HEK293 (cell line): ENCODE data around the gene FAM200C.

Source experiments
- CTCF ChIA-PET: fragments of 350-600 bp; formaldehyde crosslinking; extraction: SDS; loops from one replicate; lab custom pipeline; 2021; ENCODE audit warnings: antibody characterized with exemption; lab: Yijun Ruan, JAX
- POLR2A ChIA-PET: fragments of 300-600 bp; formaldehyde crosslinking; extraction: SDS; loops from one replicate; lab custom pipeline; 2020; ENCODE audit warnings: antibody characterized with exemption, inconsistent platforms; lab: Yijun Ruan, JAX
- H3K27ac ChIP-seq: fragments of 200-500 bp; sonication (Bioruptor generic); 2 replicates; pipeline ENCODE4 v1.5.1; 2014; ENCODE audit warnings: low read depth, low read length, control low read depth, inconsistent platforms; ENCODE audit errors: extremely low read depth
- H3K36me3 ChIP-seq, 2 experiments: fragments of 200-500 bp in 1 of 2; sonication (Bioruptor generic) in 1 of 2; 1 replicate in 1 of 2; 2 replicates in 1 of 2; pipeline ENCODE4 v1.5.1; 2014 to 2017; ENCODE audit warnings: inconsistent platforms in 2 of 2, low read length in 2 of 2; ENCODE audit not compliant: control insufficient read depth in 2 of 2, insufficient read depth in 1 of 2
- H3K4me1 ChIP-seq: fragments of 200-500 bp; sonication (Bioruptor generic); 2 replicates; pipeline ENCODE4 v1.5.1; 2014; ENCODE audit warnings: mild to moderate bottlenecking, low read length, inconsistent platforms; ENCODE audit not compliant: control insufficient read depth, insufficient read depth
- H3K4me3 ChIP-seq: 2 replicates; pipeline ENCODE4 v1.5.1; 2011; ENCODE audit warnings: low read depth, mild to moderate bottlenecking, control low read depth, low read length, moderate library complexity
- H3K9me3 ChIP-seq: fragments of 200-500 bp; sonication (Bioruptor generic); 2 replicates; pipeline ENCODE4 v1.5.1; 2014; ENCODE audit warnings: low read depth, low read length, inconsistent platforms; ENCODE audit not compliant: control insufficient read depth, insufficient read depth
- HOXC10 ChIP-seq: sonication (generic); formaldehyde crosslinking; IDR thresholded peaks from 2 replicates; pipeline ENCODE4 v1.8.1; 2023; ENCODE audit warnings: mild to moderate bottlenecking, missing genetic modification reagents
- KLF17 ChIP-seq: fragments of 450-650 bp; formaldehyde crosslinking; IDR thresholded peaks from 2 replicates; pipeline ENCODE4 v1.5.1; 2016; ENCODE audit warnings: missing biosample characterization, missing genetic modification characterization
- MZF1 ChIP-seq: fragments of 450-650 bp; formaldehyde crosslinking; IDR thresholded peaks from 2 replicates; pipeline ENCODE4 v1.5.1; 2017; ENCODE audit warnings: missing biosample characterization, missing genetic modification characterization, borderline replicate concordance
- REPIN1 ChIP-seq: fragments of 450-650 bp; formaldehyde crosslinking; IDR thresholded peaks from 2 replicates; pipeline ENCODE4 v1.5.1; 2017; ENCODE audit warnings: missing biosample characterization, missing genetic modification characterization, low read depth
- YY2 ChIP-seq: fragments of 450-650 bp; formaldehyde crosslinking; IDR thresholded peaks from 2 replicates; pipeline ENCODE4 v1.5.1; 2016; ENCODE audit warnings: missing biosample characterization, missing genetic modification characterization
- ZFP41 ChIP-seq: fragments of 450-650 bp; formaldehyde crosslinking; IDR thresholded peaks from 2 replicates; pipeline ENCODE4 v1.5.1; 2016; ENCODE audit warnings: missing biosample characterization, missing genetic modification characterization, borderline replicate concordance
- ZNF202 ChIP-seq: fragments of 450-650 bp; formaldehyde crosslinking; IDR thresholded peaks from 2 replicates; pipeline ENCODE4 v1.5.1; 2016; ENCODE audit warnings: missing biosample characterization, missing genetic modification characterization, borderline replicate concordance
- ZNF223 ChIP-seq: fragments of 450-650 bp; formaldehyde crosslinking; IDR thresholded peaks from 2 replicates; pipeline ENCODE4 v1.5.1; 2016; ENCODE audit warnings: missing biosample characterization, missing genetic modification characterization
- ZNF324 ChIP-seq: fragments of 450-650 bp; formaldehyde crosslinking; IDR thresholded peaks from 2 replicates; pipeline ENCODE4 v1.5.1; 2016; ENCODE audit warnings: missing biosample characterization, missing genetic modification characterization
- ZNF521 ChIP-seq: fragments of 450-650 bp; formaldehyde crosslinking; IDR thresholded peaks from 2 replicates; pipeline ENCODE4 v1.5.1; 2017; ENCODE audit warnings: missing biosample characterization, mild to moderate bottlenecking, missing genetic modification characterization
- ZNF548 ChIP-seq: fragments of 450-650 bp; formaldehyde crosslinking; IDR thresholded peaks from 2 replicates; pipeline ENCODE4 v1.5.1; 2016; ENCODE audit warnings: missing biosample characterization, missing genetic modification characterization
- ZNF580 ChIP-seq: fragments of 450-650 bp; formaldehyde crosslinking; IDR thresholded peaks from 2 replicates; pipeline ENCODE4 v1.5.1; 2016; ENCODE audit warnings: missing biosample characterization, missing genetic modification characterization
- ZNF623 ChIP-seq: fragments of 450-650 bp; formaldehyde crosslinking; IDR thresholded peaks from 2 replicates; pipeline ENCODE4 v1.5.1; 2016; ENCODE audit warnings: missing biosample characterization, missing genetic modification characterization
- ZSCAN23 ChIP-seq: fragments of 450-650 bp; formaldehyde crosslinking; IDR thresholded peaks from 2 replicates; pipeline ENCODE4 v1.5.1; 2016; ENCODE audit warnings: missing biosample characterization, missing genetic modification characterization
- TF ChIP-seq, protein P1 (sequence below): fragments of 450-650 bp; formaldehyde crosslinking; IDR thresholded peaks from 2 replicates; pipeline ENCODE4 v1.5.1; 2016; ENCODE audit warnings: missing biosample characterization, missing genetic modification characterization, low read depth
- TF ChIP-seq, protein P2 (sequence below): fragments of 450-650 bp; formaldehyde crosslinking; IDR thresholded peaks from 2 replicates; pipeline ENCODE4 v1.5.1; 2016; ENCODE audit warnings: missing biosample characterization, missing genetic modification characterization
- TF ChIP-seq, protein P3 (sequence below): fragments of 450-650 bp; formaldehyde crosslinking; conservative IDR thresholded peaks from 2 replicates; pipeline ENCODE4 v1.5.1; 2016; ENCODE audit warnings: low read depth, missing biosample characterization, missing genetic modification characterization
- TF ChIP-seq, protein P4 (sequence below): IDR thresholded peaks from 2 replicates; pipeline ENCODE4 v1.6.1; 2011; ENCODE audit warnings: mild to moderate bottlenecking, low read depth, low read length, borderline replicate concordance

FAM200C gene

GRCh38 chr5:160367885-160368284 lies 32.0 kb downstream of the FAM200C start (continued):
- TF ChIP-seq ZSCAN23 (tag by site-specific recombination): no peak
- TF ChIP-seq ZNF324 (tag by site-specific recombination): no peak
- TF ChIP-seq ZNF623 (tag by site-specific recombination): no peak
- no peak for TF ChIP-seq ZFP41 (tag by site-specific recombination)

DNA sequence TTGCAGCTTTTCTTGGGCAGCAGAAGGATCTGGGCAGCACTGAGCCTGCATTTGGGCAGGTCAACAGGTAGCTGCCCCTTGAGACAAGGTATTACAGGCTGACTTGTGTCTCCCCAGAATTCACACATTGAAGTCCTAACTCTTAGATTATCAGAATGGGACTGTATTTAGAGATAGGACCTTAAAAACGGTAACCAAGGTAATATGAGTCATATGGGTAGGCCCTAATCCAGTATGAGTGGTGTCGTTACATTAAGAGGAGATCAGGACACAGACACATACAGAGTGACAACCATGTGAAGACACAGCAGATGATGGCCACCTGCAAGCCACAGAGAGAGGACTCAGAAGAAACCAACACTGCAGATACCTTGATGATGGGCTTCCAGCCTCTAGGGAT lies 32.6 kb downstream of the FAM200C start:
- POLR2A ChIA-PET: no interaction called here
- CTCF ChIA-PET: interaction anchor here (1.0 kb wide), 1 partner anchor 22 kb away, joined by 3 read pairs; no protein-coding TSS in a partner anchor
- Histone ChIP-seq H3K4me3 (no peak overlapping the region), H3K36me3 (no peaks in the 10 kb centered on the region), H3K27ac (no peak overlapping the region), H3K4me1 (no peaks in the 10 kb centered on the region), H3K9me3 (no peaks in the 10 kb centered on the region)
- TF ChIP-seq REPIN1 (tag by site-specific recombination) (no peak), ZNF548 (tag by site-specific recombination) (peak; percentile 59)

DNA sequence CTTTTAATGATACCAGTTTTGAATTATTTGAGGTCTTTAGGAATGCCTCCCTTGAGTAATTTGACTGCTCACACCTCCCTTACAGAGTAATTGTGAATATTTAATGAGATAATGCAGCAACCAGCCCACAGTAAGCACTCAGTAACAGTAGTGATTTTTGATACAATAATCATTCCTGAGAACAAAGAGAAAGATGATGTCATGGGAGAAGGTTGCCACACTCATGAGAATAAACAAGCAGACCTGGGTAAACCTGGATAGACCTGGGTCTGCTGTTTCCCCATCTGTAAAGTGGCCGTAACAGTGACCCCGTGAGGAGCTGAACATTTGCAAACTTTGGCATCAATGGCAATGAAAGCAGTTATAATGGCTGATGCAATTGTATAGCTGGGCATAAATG lies 33.6 kb downstream of the FAM200C start:
- no peaks in the 10 kb centered on the region for H3K4me1 ChIP-seq
- no peak overlapping the region for H3K27ac ChIP-seq
- no peak overlapping the region for H3K4me3 ChIP-seq
- CTCF ChIA-PET: interaction anchor here (0.7 kb wide), 1 partner anchor 1025 kb away, joined by 3 read pairs; no protein-coding TSS in a partner anchor
- H3K9me3 ChIP-seq: no peaks in the 10 kb centered on the region
- TF ChIP-seq, protein P1, sequence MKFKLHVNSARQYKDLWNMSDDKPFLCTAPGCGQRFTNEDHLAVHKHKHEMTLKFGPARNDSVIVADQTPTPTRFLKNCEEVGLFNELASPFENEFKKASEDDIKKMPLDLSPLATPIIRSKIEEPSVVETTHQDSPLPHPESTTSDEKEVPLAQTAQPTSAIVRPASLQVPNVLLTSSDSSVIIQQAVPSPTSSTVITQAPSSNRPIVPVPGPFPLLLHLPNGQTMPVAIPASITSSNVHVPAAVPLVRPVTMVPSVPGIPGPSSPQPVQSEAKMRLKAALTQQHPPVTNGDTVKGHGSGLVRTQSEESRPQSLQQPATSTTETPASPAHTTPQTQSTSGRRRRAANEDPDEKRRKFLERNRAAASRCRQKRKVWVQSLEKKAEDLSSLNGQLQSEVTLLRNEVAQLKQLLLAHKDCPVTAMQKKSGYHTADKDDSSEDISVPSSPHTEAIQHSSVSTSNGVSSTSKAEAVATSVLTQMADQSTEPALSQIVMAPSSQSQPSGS (tag by site-specific recombination): peak; percentile 59
- no peak for TF ChIP-seq ZNF202 (tag by site-specific recombination)
- POLR2A ChIA-PET: no interaction called here
- H3K36me3 ChIP-seq: no peaks in the 10 kb centered on the region

DNA sequence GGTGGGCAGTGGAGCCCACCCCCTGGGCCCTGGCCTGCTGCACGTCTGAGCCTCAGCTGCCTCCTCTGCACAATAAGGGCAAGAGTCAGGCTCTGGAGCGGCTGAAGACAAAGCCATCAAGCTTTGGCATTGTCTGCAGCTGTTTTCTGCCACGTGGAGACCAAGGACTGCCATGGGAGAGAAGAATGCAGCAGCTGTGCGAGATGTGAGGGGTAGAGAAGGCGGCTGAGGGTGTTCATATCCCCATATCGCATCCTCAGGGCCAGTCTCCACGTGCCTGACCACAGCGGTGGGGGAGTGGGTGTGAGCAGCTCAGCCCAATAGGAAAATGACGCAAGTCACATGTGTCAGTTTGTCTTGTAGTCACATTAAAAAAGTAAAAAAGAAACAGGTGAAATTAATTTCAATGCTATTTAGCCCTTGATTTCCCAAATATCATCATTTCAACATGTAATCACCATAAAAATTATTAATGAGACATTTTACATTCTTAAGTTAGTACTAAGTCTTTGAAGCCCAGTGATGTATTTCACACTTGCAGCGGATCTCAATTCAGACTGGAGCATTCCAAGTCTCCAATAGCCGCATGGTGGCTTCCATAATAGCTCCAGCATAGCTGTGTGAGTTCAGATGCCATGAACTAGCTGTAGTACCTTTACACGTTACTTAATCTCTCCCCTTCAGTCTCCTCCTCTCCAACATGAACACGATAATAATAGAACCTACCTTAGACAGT lies 36.0 kb downstream of the FAM200C start:
- POLR2A ChIA-PET: no interaction called here
- no peak overlapping the region for H3K27ac ChIP-seq
- CTCF ChIA-PET: interaction anchor here (0.6 kb wide), 1 partner anchor 242 kb away, joined by 3 read pairs; no protein-coding TSS in a partner anchor
- H3K9me3 ChIP-seq: no peaks in the 10 kb centered on the region
- no peaks in the 10 kb centered on the region for H3K36me3 ChIP-seq
- H3K4me3 ChIP-seq: no peak overlapping the region
- no peaks in the 10 kb centered on the region for H3K4me1 ChIP-seq
- no peak for TF ChIP-seq MZF1 (tag by site-specific recombination)
- TF ChIP-seq, protein P2, sequence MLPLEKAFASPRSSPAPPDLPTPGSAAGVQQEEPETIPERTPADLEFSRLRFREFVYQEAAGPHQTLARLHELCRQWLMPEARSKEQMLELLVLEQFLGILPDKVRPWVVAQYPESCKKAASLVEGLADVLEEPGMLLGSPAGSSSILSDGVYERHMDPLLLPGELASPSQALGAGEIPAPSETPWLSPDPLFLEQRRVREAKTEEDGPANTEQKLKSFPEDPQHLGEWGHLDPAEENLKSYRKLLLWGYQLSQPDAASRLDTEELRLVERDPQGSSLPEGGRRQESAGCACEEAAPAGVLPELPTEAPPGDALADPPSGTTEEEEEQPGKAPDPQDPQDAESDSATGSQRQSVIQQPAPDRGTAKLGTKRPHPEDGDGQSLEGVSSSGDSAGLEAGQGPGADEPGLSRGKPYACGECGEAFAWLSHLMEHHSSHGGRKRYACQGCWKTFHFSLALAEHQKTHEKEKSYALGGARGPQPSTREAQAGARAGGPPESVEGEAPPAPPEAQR (tag by site-specific recombination): no peak
- no peak for TF ChIP-seq YY2 (tag by site-specific recombination)
- TF ChIP-seq, protein P3, sequence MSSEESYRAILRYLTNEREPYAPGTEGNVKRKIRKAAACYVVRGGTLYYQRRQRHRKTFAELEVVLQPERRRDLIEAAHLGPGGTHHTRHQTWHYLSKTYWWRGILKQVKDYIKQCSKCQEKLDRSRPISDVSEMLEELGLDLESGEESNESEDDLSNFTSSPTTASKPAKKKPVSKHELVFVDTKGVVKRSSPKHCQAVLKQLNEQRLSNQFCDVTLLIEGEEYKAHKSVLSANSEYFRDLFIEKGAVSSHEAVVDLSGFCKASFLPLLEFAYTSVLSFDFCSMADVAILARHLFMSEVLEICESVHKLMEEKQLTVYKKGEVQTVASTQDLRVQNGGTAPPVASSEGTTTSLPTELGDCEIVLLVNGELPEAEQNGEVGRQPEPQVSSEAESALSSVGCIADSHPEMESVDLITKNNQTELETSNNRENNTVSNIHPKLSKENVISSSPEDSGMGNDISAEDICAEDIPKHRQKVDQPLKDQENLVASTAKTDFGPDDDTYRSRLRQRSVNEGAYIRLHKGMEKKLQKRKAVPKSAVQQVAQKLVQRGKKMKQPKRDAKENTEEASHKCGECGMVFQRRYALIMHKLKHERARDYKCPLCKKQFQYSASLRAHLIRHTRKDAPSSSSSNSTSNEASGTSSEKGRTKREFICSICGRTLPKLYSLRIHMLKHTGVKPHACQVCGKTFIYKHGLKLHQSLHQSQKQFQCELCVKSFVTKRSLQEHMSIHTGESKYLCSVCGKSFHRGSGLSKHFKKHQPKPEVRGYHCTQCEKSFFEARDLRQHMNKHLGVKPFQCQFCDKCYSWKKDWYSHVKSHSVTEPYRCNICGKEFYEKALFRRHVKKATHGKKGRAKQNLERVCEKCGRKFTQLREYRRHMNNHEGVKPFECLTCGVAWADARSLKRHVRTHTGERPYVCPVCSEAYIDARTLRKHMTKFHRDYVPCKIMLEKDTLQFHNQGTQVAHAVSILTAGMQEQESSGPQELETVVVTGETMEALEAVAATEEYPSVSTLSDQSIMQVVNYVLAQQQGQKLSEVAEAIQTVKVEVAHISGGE (tag by site-specific recombination): no peak
- TF ChIP-seq, protein P4, sequence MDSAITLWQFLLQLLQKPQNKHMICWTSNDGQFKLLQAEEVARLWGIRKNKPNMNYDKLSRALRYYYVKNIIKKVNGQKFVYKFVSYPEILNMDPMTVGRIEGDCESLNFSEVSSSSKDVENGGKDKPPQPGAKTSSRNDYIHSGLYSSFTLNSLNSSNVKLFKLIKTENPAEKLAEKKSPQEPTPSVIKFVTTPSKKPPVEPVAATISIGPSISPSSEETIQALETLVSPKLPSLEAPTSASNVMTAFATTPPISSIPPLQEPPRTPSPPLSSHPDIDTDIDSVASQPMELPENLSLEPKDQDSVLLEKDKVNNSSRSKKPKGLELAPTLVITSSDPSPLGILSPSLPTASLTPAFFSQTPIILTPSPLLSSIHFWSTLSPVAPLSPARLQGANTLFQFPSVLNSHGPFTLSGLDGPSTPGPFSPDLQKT: no peak
- no peak for TF ChIP-seq ZNF521
- TF ChIP-seq ZNF223 (tag by site-specific recombination): no peak
- TF ChIP-seq ZNF580 (tag by site-specific recombination): no peak
- no peak for TF ChIP-seq KLF17
- no peak for TF ChIP-seq HOXC10
- no peak for TF ChIP-seq ZSCAN23 (tag by site-specific recombination)
